ENCODE measurements around the gene ZNF341.

- TF ChIP-seq CTCF (IDR thresholded peaks at IDR 0.05) (no peak), POLR2AphosphoS5 (IDR thresholded peaks at IDR 0.05) (no peak), POLR2A (IDR thresholded peaks at IDR 0.05) (no peak)
Measured at GRCh38 chr20:33788351-33789049, 56.7 kb downstream of the ZNF341 start.
